ENCODE data around the gene TAOK3.

Gene TAOK3

GRCh38 chr12:118212606-118213005, 160.1 kb downstream of the TAOK3 start:
- DNase-seq (ENCODE audit: low read depth) = no peak

GRCh38 chr12:118206107-118206412, 166.6 kb downstream of the TAOK3 start:
- DNase-seq (ENCODE audit: low read depth) = no peak

- no peak for DNase-seq (ENCODE audit: low read depth)
Measured at GRCh38 chr12:118193958-118194357, 178.7 kb downstream of the TAOK3 start.

- no peak for DNase-seq (ENCODE audit: low read depth)
Measured at GRCh38 chr12:118193477-118193876, 179.2 kb downstream of the TAOK3 start.

- no peak for DNase-seq (ENCODE audit: low read depth)
Measured at GRCh38 chr12:118190266-118190665, 182.4 kb downstream of the TAOK3 start.

GRCh38 chr12:118189741-118190191, 182.9 kb downstream of the TAOK3 start:
- no peak for DNase-seq (ENCODE audit: low read depth)

- DNase-seq (ENCODE audit: low read depth) = no peak
Measured at GRCh38 chr12:118188690-118189371, 183.9 kb downstream of the TAOK3 start.

GRCh38 chr12:118187751-118188435, 184.8 kb downstream of the TAOK3 start:
- DNase-seq (ENCODE audit: low read depth) = no peak

GRCh38 chr12:118185602-118186397, 186.9 kb downstream of the TAOK3 start:
- DNase-seq (ENCODE audit: low read depth) = no peak

GRCh38 chr12:118183711-118184110, 189.0 kb downstream of the TAOK3 start:
- no peak for DNase-seq (ENCODE audit: low read depth)

GRCh38 chr12:118183155-118183554, 189.6 kb downstream of the TAOK3 start:
- DNase-seq (ENCODE audit: low read depth) = no peak

GRCh38 chr12:118175823-118176447, 196.8 kb downstream of the TAOK3 start:
- no peak for DNase-seq (ENCODE audit: low read depth)

GRCh38 chr12:118166946-118167345, 205.8 kb downstream of the TAOK3 start:
- no peak for DNase-seq (ENCODE audit: low read depth)

GRCh38 chr12:118164798-118165486, 207.8 kb downstream of the TAOK3 start:
- DNase-seq (ENCODE audit: low read depth) = no peak

- no peak for DNase-seq (ENCODE audit: low read depth)
Measured at GRCh38 chr12:118160536-118160935, 212.2 kb downstream of the TAOK3 start.

GRCh38 chr12:118151755-118152154, 221.0 kb downstream of the TAOK3 start:
- DNase-seq (ENCODE audit: low read depth) = no peak

- DNase-seq (ENCODE audit: low read depth) = no peak
Measured at GRCh38 chr12:118150625-118151024, 222.1 kb downstream of the TAOK3 start.

- DNase-seq (ENCODE audit: low read depth) = no peak
Measured at GRCh38 chr12:118148287-118148686, 224.4 kb downstream of the TAOK3 start.

- DNase-seq (ENCODE audit: low read depth) = no peak
Measured at GRCh38 chr12:118145798-118146156, 226.9 kb downstream of the TAOK3 start.

GRCh38 chr12:118145113-118145797, 227.5 kb downstream of the TAOK3 start:
- DNase-seq (ENCODE audit: low read depth) = no peak

GRCh38 chr12:118144499-118144898, 228.2 kb downstream of the TAOK3 start:
- DNase-seq (ENCODE audit: low read depth) = no peak
